GM23338 (cell line): ENCODE data around the gene ASB15. TPM values are rescaled to one million over a fixed set of nuclear protein-coding genes. Genes with fewer than 3 reads are reported as not detected.

Source experiments
- ATAC-seq: fragments of 200-7000 bp; cut with Tn5 transposase; 3 replicates; pipeline ENCODE4 v1.9.1; 2020
- DNase-seq: peaks from one replicate; pipeline ENCODE4 v3.0.0-alpha.2; 2015; ENCODE audit warnings: low spot score
- H2AFZ ChIP-seq: fragments of 200-600 bp; sonication (generic); 2 replicates; pipeline ENCODE4 v1.8.0; 2016; ENCODE audit warnings: antibody characterized with exemption, mild to moderate bottlenecking, moderate library complexity
- H3F3A ChIP-seq: fragments of 200-600 bp; sonication (generic); replicated peaks from 2 replicates; pipeline ENCODE4 v1.8.0; 2017; ENCODE audit warnings: antibody characterized with exemption, mixed run types, low read depth
- H3K27ac ChIP-seq: fragments of 200-600 bp; sonication (generic); 2 replicates; pipeline ENCODE4 v1.6.1; 2016; ENCODE audit warnings: low read depth
- H3K27me3 ChIP-seq: fragments of 200-600 bp; sonication (generic); 2 replicates; pipeline ENCODE4 v1.8.0; 2016; ENCODE audit warnings: mild to moderate bottlenecking, mixed run types, moderate library complexity; ENCODE audit not compliant: insufficient read depth
- H3K36me3 ChIP-seq: fragments of 200-600 bp; sonication (generic); 2 replicates; pipeline ENCODE4 v1.8.0; 2016; ENCODE audit warnings: mild to moderate bottlenecking; ENCODE audit not compliant: insufficient read depth
- H3K4me1 ChIP-seq: fragments of 200-600 bp; sonication (generic); 2 replicates; pipeline ENCODE4 v1.8.0; 2016; ENCODE audit warnings: mild to moderate bottlenecking, moderate library complexity; ENCODE audit not compliant: insufficient read depth
- H3K4me2 ChIP-seq: fragments of 200-600 bp; sonication (generic); 2 replicates; pipeline ENCODE4 v1.7.1; 2017; ENCODE audit warnings: mixed run types
- H3K4me3 ChIP-seq: fragments of 200-600 bp; sonication (generic); 2 replicates; pipeline ENCODE4 v1.6.1; 2016; ENCODE audit warnings: mixed run types
- H3K79me2 ChIP-seq: fragments of 200-600 bp; sonication (generic); replicated peaks from 2 replicates; pipeline ENCODE4 v1.8.0; 2017; ENCODE audit warnings: mild to moderate bottlenecking; ENCODE audit not compliant: insufficient read depth
- H3K9me2 ChIP-seq: fragments of 200-600 bp; sonication (generic); 2 replicates; pipeline ENCODE4 v1.8.0; 2017; ENCODE audit not compliant: insufficient read depth
- H4K20me1 ChIP-seq: fragments of 200-600 bp; sonication (generic); replicated peaks from 2 replicates; pipeline ENCODE4 v1.8.0; 2017; ENCODE audit warnings: mild to moderate bottlenecking; ENCODE audit not compliant: insufficient read depth
- H3K27ac Mint-ChIP-seq: 2 replicates; pipeline ENCODE4 v1.8.0; 2020; ENCODE audit warnings: inconsistent platforms, mild to moderate bottlenecking, moderate library complexity, mixed read lengths
- H3K27me3 Mint-ChIP-seq: 3 replicates; pipeline ENCODE4 v1.8.0; 2022; ENCODE audit warnings: low read depth, mild to moderate bottlenecking, moderate library complexity, mixed read lengths, inconsistent platforms; ENCODE audit not compliant: insufficient read depth, poor library complexity
- H3K36me3 Mint-ChIP-seq: 3 replicates; pipeline ENCODE4 v1.8.0; 2021; ENCODE audit warnings: low read depth, mild to moderate bottlenecking, inconsistent platforms, moderate library complexity, mixed read lengths
- H3K4me1 Mint-ChIP-seq: 3 replicates; pipeline ENCODE4 v1.8.0; 2020; ENCODE audit warnings: mild to moderate bottlenecking, inconsistent platforms, mixed read lengths
- H3K4me3 Mint-ChIP-seq: 3 replicates; pipeline ENCODE4 v1.8.0; 2021; ENCODE audit warnings: moderate library complexity, mild to moderate bottlenecking, inconsistent platforms, mixed read lengths
- H3K9me3 Mint-ChIP-seq: 3 replicates; pipeline ENCODE4 v1.8.0; 2020; ENCODE audit warnings: moderate library complexity, mild to moderate bottlenecking, inconsistent platforms, mixed read lengths
- CREB1 ChIP-seq: fragments of 250-450 bp; sonication (Bioruptor Pico); IDR thresholded peaks from 2 replicates; pipeline ENCODE4 v1.5.0; 2020; ENCODE audit warnings: low read depth, mild to moderate bottlenecking, moderate library complexity
- EZH2 ChIP-seq: fragments of 200-600 bp; sonication (generic); IDR thresholded peaks from one replicate; pipeline ENCODE4 v1.8.0; 2017; ENCODE audit warnings: antibody characterized with exemption, mild to moderate bottlenecking, low read depth; ENCODE audit not compliant: unreplicated experiment
- EZH2phosphoT487 ChIP-seq: fragments of 200-600 bp; sonication (generic); IDR thresholded peaks from one replicate; pipeline ENCODE4 v1.8.1; 2018; ENCODE audit warnings: antibody characterized with exemption; ENCODE audit not compliant: unreplicated experiment
- JUNB ChIP-seq: IDR thresholded peaks from one replicate; pipeline ENCODE4 v1.6.1; 2016; ENCODE audit warnings: antibody characterized with exemption; ENCODE audit not compliant: unreplicated experiment
- NANOG ChIP-seq: IDR thresholded peaks from 2 replicates; pipeline ENCODE4 v1.6.1; 2016; ENCODE audit warnings: antibody characterized with exemption, borderline replicate concordance
- STAT1 ChIP-seq: IDR thresholded peaks from one replicate; pipeline ENCODE4 v1.6.1; 2016; ENCODE audit warnings: antibody characterized with exemption; ENCODE audit not compliant: unreplicated experiment
- ZNF114 ChIP-seq: fragments of 250-450 bp; sonication (Bioruptor Pico); IDR thresholded peaks from 2 replicates; pipeline ENCODE4 v1.5.0; 2020; ENCODE audit warnings: mild to moderate bottlenecking, moderate library complexity
- ZNF331 ChIP-seq: fragments of 250-450 bp; sonication (Bioruptor Pico); IDR thresholded peaks from 2 replicates; pipeline ENCODE4 v1.5.0; 2020; ENCODE audit warnings: low read depth, mild to moderate bottlenecking, moderate library complexity
- polyA plus RNA-seq: library from polyadenylated mRNA; unstranded; fragments of >200 nt; fragmentation: Nextera tagmentation; extraction: Ambion mirVana; gene quantifications from 2 replicates; pipeline ENCODE4 v1.2.1, GENCODE V29; 2016
- total RNA-seq: library from RNA; depleted of rRNA; stranded (reverse); fragments of >200 nt; shearing (Covaris generic); gene quantifications from 2 replicates; pipeline ENCODE4 v1.2.3, GENCODE V29; 2014
- TF ChIP-seq, protein P1 (sequence below): IDR thresholded peaks from 2 replicates; pipeline ENCODE4 v1.6.1; 2016; ENCODE audit warnings: antibody characterized with exemption
- TF ChIP-seq, protein P2 (sequence below), 2 experiments: fragments of 200-600 bp in 1 of 2; sonication (generic) in 1 of 2; conservative IDR thresholded peaks; 2 replicates each; pipeline versions ENCODE4 v1.5.1 to v1.6.1; 2016 to 2017; ENCODE audit warnings: antibody characterized with exemption in 2 of 2, low read depth in 2 of 2, mild to moderate bottlenecking in 2 of 2, moderate library complexity in 1 of 2
- TF ChIP-seq, protein P3 (sequence below): IDR thresholded peaks from one replicate; pipeline ENCODE4 v1.6.1; 2018; ENCODE audit warnings: antibody characterized with exemption; ENCODE audit not compliant: unreplicated experiment

The ASB15 gene
- total and polyA plus RNA-seq, 2 experiments from 2014 or later = not detected

DNA sequence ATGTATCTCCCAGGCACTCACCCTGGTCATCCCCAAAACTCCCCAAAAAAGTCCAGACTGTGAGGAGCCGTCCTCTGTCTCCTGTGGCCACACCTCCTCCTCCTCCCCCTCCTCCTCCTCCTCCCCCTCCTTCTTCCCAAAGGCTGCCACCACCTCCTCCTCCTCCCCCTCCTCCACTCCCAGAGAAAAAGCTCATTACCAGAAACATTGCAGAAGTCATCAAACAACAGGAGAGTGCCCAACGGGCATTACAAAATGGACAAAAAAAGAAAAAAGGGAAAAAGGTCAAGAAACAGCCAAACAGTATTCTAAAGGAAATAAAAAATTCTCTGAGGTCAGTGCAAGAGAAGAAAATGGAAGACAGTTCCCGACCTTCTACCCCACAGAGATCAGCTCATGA, 61.1 kb downstream of the ASB15 start:
- Mint-ChIP-seq H3K27ac (no peak overlapping the region), H3K9me3 (no peaks in the 10 kb centered on the region), H3K36me3 (no peaks in the 10 kb centered on the region; the same call in 2 of the 3 replicates), H3K4me3 (no peak overlapping the region), H3K27me3 (peaks cover 6% of the 10 kb centered on the region), H3K4me1 (peaks cover 22% of the 10 kb centered on the region)
- no peak overlapping the region for H3K27ac ChIP-seq
- TF ChIP-seq, protein P1, sequence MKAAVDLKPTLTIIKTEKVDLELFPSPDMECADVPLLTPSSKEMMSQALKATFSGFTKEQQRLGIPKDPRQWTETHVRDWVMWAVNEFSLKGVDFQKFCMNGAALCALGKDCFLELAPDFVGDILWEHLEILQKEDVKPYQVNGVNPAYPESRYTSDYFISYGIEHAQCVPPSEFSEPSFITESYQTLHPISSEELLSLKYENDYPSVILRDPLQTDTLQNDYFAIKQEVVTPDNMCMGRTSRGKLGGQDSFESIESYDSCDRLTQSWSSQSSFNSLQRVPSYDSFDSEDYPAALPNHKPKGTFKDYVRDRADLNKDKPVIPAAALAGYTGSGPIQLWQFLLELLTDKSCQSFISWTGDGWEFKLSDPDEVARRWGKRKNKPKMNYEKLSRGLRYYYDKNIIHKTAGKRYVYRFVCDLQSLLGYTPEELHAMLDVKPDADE = no peak
- TF ChIP-seq STAT1 (no peak), JUNB (no peak), NANOG (no peak), EZH2phosphoT487 (no peak), EZH2 (no peak), ZNF331 (no peak), ZNF114 (CRISPR knock-in tag) (no peak), CREB1 (no peak)
- TF ChIP-seq, protein P2, sequence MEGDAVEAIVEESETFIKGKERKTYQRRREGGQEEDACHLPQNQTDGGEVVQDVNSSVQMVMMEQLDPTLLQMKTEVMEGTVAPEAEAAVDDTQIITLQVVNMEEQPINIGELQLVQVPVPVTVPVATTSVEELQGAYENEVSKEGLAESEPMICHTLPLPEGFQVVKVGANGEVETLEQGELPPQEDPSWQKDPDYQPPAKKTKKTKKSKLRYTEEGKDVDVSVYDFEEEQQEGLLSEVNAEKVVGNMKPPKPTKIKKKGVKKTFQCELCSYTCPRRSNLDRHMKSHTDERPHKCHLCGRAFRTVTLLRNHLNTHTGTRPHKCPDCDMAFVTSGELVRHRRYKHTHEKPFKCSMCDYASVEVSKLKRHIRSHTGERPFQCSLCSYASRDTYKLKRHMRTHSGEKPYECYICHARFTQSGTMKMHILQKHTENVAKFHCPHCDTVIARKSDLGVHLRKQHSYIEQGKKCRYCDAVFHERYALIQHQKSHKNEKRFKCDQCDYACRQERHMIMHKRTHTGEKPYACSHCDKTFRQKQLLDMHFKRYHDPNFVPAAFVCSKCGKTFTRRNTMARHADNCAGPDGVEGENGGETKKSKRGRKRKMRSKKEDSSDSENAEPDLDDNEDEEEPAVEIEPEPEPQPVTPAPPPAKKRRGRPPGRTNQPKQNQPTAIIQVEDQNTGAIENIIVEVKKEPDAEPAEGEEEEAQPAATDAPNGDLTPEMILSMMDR (conservative IDR thresholded peaks at IDR 0.05; ENCODE audit: low read depth in 2 of 2) = no peak
- TF ChIP-seq, protein P3, sequence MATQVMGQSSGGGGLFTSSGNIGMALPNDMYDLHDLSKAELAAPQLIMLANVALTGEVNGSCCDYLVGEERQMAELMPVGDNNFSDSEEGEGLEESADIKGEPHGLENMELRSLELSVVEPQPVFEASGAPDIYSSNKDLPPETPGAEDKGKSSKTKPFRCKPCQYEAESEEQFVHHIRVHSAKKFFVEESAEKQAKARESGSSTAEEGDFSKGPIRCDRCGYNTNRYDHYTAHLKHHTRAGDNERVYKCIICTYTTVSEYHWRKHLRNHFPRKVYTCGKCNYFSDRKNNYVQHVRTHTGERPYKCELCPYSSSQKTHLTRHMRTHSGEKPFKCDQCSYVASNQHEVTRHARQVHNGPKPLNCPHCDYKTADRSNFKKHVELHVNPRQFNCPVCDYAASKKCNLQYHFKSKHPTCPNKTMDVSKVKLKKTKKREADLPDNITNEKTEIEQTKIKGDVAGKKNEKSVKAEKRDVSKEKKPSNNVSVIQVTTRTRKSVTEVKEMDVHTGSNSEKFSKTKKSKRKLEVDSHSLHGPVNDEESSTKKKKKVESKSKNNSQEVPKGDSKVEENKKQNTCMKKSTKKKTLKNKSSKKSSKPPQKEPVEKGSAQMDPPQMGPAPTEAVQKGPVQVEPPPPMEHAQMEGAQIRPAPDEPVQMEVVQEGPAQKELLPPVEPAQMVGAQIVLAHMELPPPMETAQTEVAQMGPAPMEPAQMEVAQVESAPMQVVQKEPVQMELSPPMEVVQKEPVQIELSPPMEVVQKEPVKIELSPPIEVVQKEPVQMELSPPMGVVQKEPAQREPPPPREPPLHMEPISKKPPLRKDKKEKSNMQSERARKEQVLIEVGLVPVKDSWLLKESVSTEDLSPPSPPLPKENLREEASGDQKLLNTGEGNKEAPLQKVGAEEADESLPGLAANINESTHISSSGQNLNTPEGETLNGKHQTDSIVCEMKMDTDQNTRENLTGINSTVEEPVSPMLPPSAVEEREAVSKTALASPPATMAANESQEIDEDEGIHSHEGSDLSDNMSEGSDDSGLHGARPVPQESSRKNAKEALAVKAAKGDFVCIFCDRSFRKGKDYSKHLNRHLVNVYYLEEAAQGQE = no peak
- peaks cover 17% of the 10 kb centered on the region; the same call in 1 of the 2 replicates for H3K4me1 ChIP-seq
- peak overlapping the region; percentile 78 for H2AFZ ChIP-seq
- H3K27me3 ChIP-seq = no peaks in the 10 kb centered on the region
- peak; percentile 25; the same call in 1 of the 3 replicates for ATAC-seq
- no peaks in the 10 kb centered on the region for H3K36me3 ChIP-seq
- no peak overlapping the region for H3K4me2 ChIP-seq
- no peak overlapping the region for H3K4me3 ChIP-seq
- H4K20me1 ChIP-seq = no peaks in the 10 kb centered on the region
- H3K79me2 ChIP-seq = no peaks in the 10 kb centered on the region
- peaks cover 5% of the 10 kb centered on the region for H3K9me2 ChIP-seq
- H3F3A ChIP-seq = no peaks in the 10 kb centered on the region
- DNase-seq = no peak
